Measurements from ENCODE around the gene FRYL. TPM values are rescaled to one million over a fixed set of nuclear protein-coding genes. Genes with fewer than 3 reads are reported as not detected.
"Not testable (repeated sequence)": the region's sequence is repeated elsewhere in the genome, so short reads cannot be mapped to it uniquely, and the experiment has no call there.

The FRYL gene
- total RNA-seq, result 84.7 and 88.6 TPM in 2 replicates

GRCh38 chr4:48779998-48780864, at the start of gene FRYL:
TSS of gene FRYL (minus strand) at chr4:48780279. CDS start at chr4:48634410, 145,869 bp downstream.
- intact Hi-C loops (cut with micrococcal nuclease), result loop anchor here (1.0 to 5.0 kb wide), 9 partner anchors 51 to 865 kb away; partner anchors contain the start of genes NFXL1, OCIAD1, OCIAD2 and SLAIN2

- intact Hi-C loops (cut with micrococcal nuclease), result no loop called here
Observed at GRCh38 chr4:48827622-48828021, 47.5 kb upstream of the FRYL start.

- intact Hi-C loops (cut with micrococcal nuclease), result not testable (repeated sequence)
Observed at GRCh38 chr4:48821431-48821830, 41.4 kb upstream of the FRYL start.

- intact Hi-C loops (cut with micrococcal nuclease), result no loop called here
Observed at GRCh38 chr4:48816971-48817370, 36.9 kb upstream of the FRYL start.

- intact Hi-C loops (cut with micrococcal nuclease), result not testable (repeated sequence)
Observed at GRCh38 chr4:48816297-48816696, 36.2 kb upstream of the FRYL start.

- intact Hi-C loops (cut with micrococcal nuclease), result no loop called here
Observed at GRCh38 chr4:48815483-48815882, 35.4 kb upstream of the FRYL start.

- intact Hi-C loops (cut with micrococcal nuclease), result no loop called here
Observed at GRCh38 chr4:48813964-48814363, 33.9 kb upstream of the FRYL start.

GRCh38 chr4:48812866-48813265, 32.8 kb upstream of the FRYL start:
- intact Hi-C loops (cut with micrococcal nuclease), result no loop called here

GRCh38 chr4:48804584-48805301, 24.7 kb upstream of the FRYL start:
- intact Hi-C loops (cut with micrococcal nuclease), result no loop called here

- intact Hi-C loops (cut with micrococcal nuclease), result no loop called here
Observed at GRCh38 chr4:48801016-48801715, 21.1 kb upstream of the FRYL start.

GRCh38 chr4:48800155-48800554, 20.1 kb upstream of the FRYL start:
- intact Hi-C loops (cut with micrococcal nuclease), result not testable (repeated sequence)

- intact Hi-C loops (cut with micrococcal nuclease), result no loop called here
Observed at GRCh38 chr4:48799157-48799556, 19.1 kb upstream of the FRYL start.

- intact Hi-C loops (cut with micrococcal nuclease), result no loop called here
Observed at GRCh38 chr4:48798117-48798516, 18.0 kb upstream of the FRYL start.

- intact Hi-C loops (cut with micrococcal nuclease), result no loop called here
Observed at GRCh38 chr4:48796927-48797679, 17.0 kb upstream of the FRYL start.

- intact Hi-C loops (cut with micrococcal nuclease), result no loop called here
Observed at GRCh38 chr4:48796191-48796926, 16.3 kb upstream of the FRYL start.

- intact Hi-C loops (cut with micrococcal nuclease), result no loop called here
Observed at GRCh38 chr4:48795108-48795507, 15.0 kb upstream of the FRYL start.

- intact Hi-C loops (cut with micrococcal nuclease), result no loop called here
Observed at GRCh38 chr4:48792348-48793006, 12.4 kb upstream of the FRYL start.

GRCh38 chr4:48791313-48791712, 11.2 kb upstream of the FRYL start:
- intact Hi-C loops (cut with micrococcal nuclease), result no loop called here

- intact Hi-C loops (cut with micrococcal nuclease), result no loop called here
Observed at GRCh38 chr4:48790561-48790960, 10.5 kb upstream of the FRYL start.

GRCh38 chr4:48787056-48787455, 7.0 kb upstream of the FRYL start:
- intact Hi-C loops (cut with micrococcal nuclease), result no loop called here

All from T-helper 2 cell treated with Interferon-gamma antibody and Interleukin-4, amounts not matched to agents 100 ng/mL and 5 ng/mL, for 36 hours (primary cell).